Heart left ventricle (tissue), 16 donors: ENCODE measurements around the gene ZBTB12. TPM values are rescaled to one million over a fixed set of nuclear protein-coding genes. Genes with fewer than 3 reads are reported as not detected.
A peak's percentile ranks its signal among the peaks of the same experiment; 100 is the strongest.

Experiments
- ATAC-seq, 4 donors: fragments of 200-7000 bp; cut with Tn5 transposase; one replicate each; pipeline ENCODE4 v1.9.1; 2020 to 2022; ENCODE audit warnings: moderate library complexity in 4 of 4, mild to moderate bottlenecking in 3 of 4, moderate number of reproducible peaks in 1 of 4
- DNase-seq, 5 donors: peaks; one replicate each; pipeline ENCODE4 v3.0.0-alpha.2; 2020
- H3K27ac ChIP-seq, 12 donors: fragments of 200-600 bp; sonication (generic) in 4 of 12; one replicate each; pipeline versions ENCODE4 v1.5.0 to v1.8.0; 2016 to 2022; ENCODE audit warnings: mild to moderate bottlenecking in 2 of 12
- H3K27me3 ChIP-seq, 9 donors: fragments of 200-600 bp; sonication (generic) in 2 of 9; one replicate each; pipeline versions ENCODE4 v1.5.1 to v1.8.0; 2016 to 2022; ENCODE audit warnings: mild to moderate bottlenecking in 3 of 9
- H3K36me3 ChIP-seq, 9 donors: fragments of 200-600 bp; sonication (generic) in 2 of 9; one replicate each; pipeline versions ENCODE4 v1.5.0 to v1.8.0; 2018 to 2022; ENCODE audit warnings: mild to moderate bottlenecking in 2 of 9
- H3K4me1 ChIP-seq, 12 donors: fragments of 200-600 bp; sonication (generic) in 4 of 12; one replicate each; pipeline versions ENCODE4 v1.5.0 to v1.8.0; 2016 to 2022; ENCODE audit warnings: mild to moderate bottlenecking in 3 of 12
- H3K4me3 ChIP-seq, 12 donors: fragments of 200-600 bp; sonication (generic) in 4 of 12; one replicate each; pipeline versions ENCODE4 v1.5.0 to v1.8.0; 2017 to 2022; ENCODE audit warnings: mild to moderate bottlenecking in 9 of 12, moderate library complexity in 4 of 12
- H3K9me3 ChIP-seq, 12 donors: fragments of 200-600 bp; sonication (generic) in 4 of 12; one replicate each; pipeline versions ENCODE4 v1.5.0 to v1.8.0; 2016 to 2022; ENCODE audit warnings: mild to moderate bottlenecking in 1 of 12
- CTCF ChIP-seq, 12 donors: fragments of 200-600 bp; sonication (generic) in 4 of 12; IDR thresholded peaks; one replicate each; pipeline versions ENCODE4 v1.5.0 to v1.8.0; 2018 to 2022; ENCODE audit warnings: antibody characterized with exemption in 12 of 12, mild to moderate bottlenecking in 5 of 12
- POLR2A ChIP-seq, 2 donors: fragments of 450-650 bp; IDR thresholded peaks; one replicate each; pipeline ENCODE4 v1.6.1; 2017; ENCODE audit warnings: antibody characterized with exemption in 2 of 2, mild to moderate bottlenecking in 2 of 2, moderate library complexity in 2 of 2
- WGBS, 4 donors: extraction: QIAGEN DNeasy Blood & Tissue Kit in 2 of 4; methylation state at CpG; one replicate each; pipeline versions ENCODE4 v1.1.5 to v1.1.7; 2013 to 2018; 5-methylcytosine and 5-hydroxymethylcytosine counted together
- intact Hi-C, 10 donors: fragments of 100-400 bp; cut with DNase I; formaldehyde crosslinking; loops; one replicate each; pipeline versions ENCODE4 v1.11.1 to v1.14.2; 2022
- long read RNA-seq, 3 donors: library from polyadenylated mRNA; unstranded; transcript quantifications; one replicate each; pipeline ENCODE4 v2.0.0, GENCODE V29; 2020 to 2021
- polyA plus RNA-seq, 2 donors: library from polyadenylated mRNA; stranded (reverse); fragments of 200-250 nt; gene quantifications; one replicate each; pipeline ENCODE4 v1.2.3, GENCODE V29; 2013
- total RNA-seq, 9 donors: library from RNA; depleted of rRNA in 2 of 9; stranded (reverse); fragments of >200 nt in 2 of 9; fragmentation: NEBNext Ultra II Directional in 3 of 9; extraction: Animal tissue kit (Norgen Biotek cat#: 25700) in 3 of 9; gene quantifications; one replicate each; pipeline versions ENCODE4 v1.1.0 to v1.2.4, GENCODE V29; 2016 to 2023
- donor health status: ischemic (EF 13 %, LVEDD 7.1; RV severe dilation, severe dysfunction).
- donor health status: healthy with polysubstance abuse.
- donor health status: DM: no; HTN: yes; CAD: no.
- donor health status: DM: no; HTN: no; CAD: no.
- donor health status: ischemic (EF 25% LVEDD 6.9; RV normal size, moderate dysfunction).
- donor health status: ischemic (EF 25% LVEDD 5.7; RV mildly dilated, moderate dysfunction).
- donor health status: healthy.
- donor health status: DM: yes; HTN: yes; CAD: no.
- donor health status: ischemic (EF 35%, LVEDD 5.7; RV mildly dilated, moderate dysfunction).
- donor health status: nonischemic (EF 11% LVEDD 7.7; RV severe dilation, severe dysfunction).
- donor health status: DM: yes; HTN: yes; CAD: no.
- donor health status: PGD.
- donor health status: ischemic (EF 29% LVEDD 5.4; RV normal size, mild dysfunction).
- donor health status: nonischemic (EF 23%, LVEDD 6.1; RV moderate dilation, normal function).

Gene ZBTB12
- total RNA-seq (1 to 10 TPM in 8 of 9 donors, under 1 TPM in 1; 0.99 to 4.3 (median 2.3) TPM), polyA plus RNA-seq (1 to 10 TPM; 2.2 to 2.8 TPM)
- long read RNA-seq, donor 1, partial matches to known transcripts = 1 of 2 reads
- long read RNA-seq, donor 1, other reads (novel, unspliced or antisense) = 1 of 2 reads
- long read RNA-seq, donor 2 = 0 reads
- long read RNA-seq, donor 3 = 0 reads

GRCh38 chr6:31901953-31902643 lies at the start of gene ZBTB12:
Gene ZBTB12 (minus strand): TSS chr6:31902086. CDS start chr6:31901305, 781 bp downstream.
- no peaks in the 10 kb centered on the region for H3K36me3 ChIP-seq
- peak within 1 kb of the TSS; percentile 49 to 95 (median 66) for H3K4me3 ChIP-seq
- DNase-seq (peak; percentile 93 to 94 (median 93)), ATAC-seq (peak; percentile 60 to 85 (median 82))
- peak within 1 kb of the TSS; percentile 61 to 91 (median 84) for H3K27ac ChIP-seq
- intact Hi-C loops = loop anchor here in 5 of 10 donors (5.0 to 10.0 kb wide), 2 partner anchors 50 to 53 kb away; partner anchors contain the start of genes NELFE (in 2 of the 5) and SKIC2 (in 2 of the 5)
- WGBS, 4 donors = 1% methylated on average over 23 to 77 of the region's 77 CpGs
- no peaks in the 10 kb centered on the region for H3K27me3 ChIP-seq
- TF ChIP-seq POLR2A (IDR thresholded peaks at IDR 0.05) (peak in 1 of 2 donors; percentile 55), CTCF (IDR thresholded peaks at IDR 0.05) (peak in 3 of 12 donors; percentile 9 to 19 (median 15))
- H3K4me1 ChIP-seq = peaks cover 0 to 41% (median 20%) of the 10 kb centered on the region in 12 donors
- no peaks in the 10 kb centered on the region for H3K9me3 ChIP-seq

- peaks cover 0 to 15% (median 0%) of the 10 kb centered on the region in 12 donors for H3K4me1 ChIP-seq
- H3K27ac ChIP-seq = no peak overlapping the region
- intact Hi-C loops = loop anchor here (5.0 to 10.0 kb wide), 7 partner anchors 43 to 405 kb away; partner anchors contain the start of genes LY6G5C (in 7 of the 10), ZBTB12 (in 5 of the 10), ATP6V1G2 (in 3 of the 10) and DDX39B (in 3 of the 10)
- H3K27me3 ChIP-seq = no peaks in the 10 kb centered on the region
- peaks cover 0 to 47% (median 38%) of the 10 kb centered on the region in 9 donors for H3K36me3 ChIP-seq
- WGBS, 4 donors = 77 to 86% (median 81%) methylated on average over 7 of the region's 7 CpGs
- no peak for ATAC-seq
- no peak overlapping the region for H3K4me3 ChIP-seq
- DNase-seq = no peak
- TF ChIP-seq CTCF (IDR thresholded peaks at IDR 0.05) = no peak
- TF ChIP-seq POLR2A (IDR thresholded peaks at IDR 0.05) = no peak
- no peaks in the 10 kb centered on the region for H3K9me3 ChIP-seq
These were observed 48.2 kb upstream of the ZBTB12 start for GRCh38 chr6:31949926-31950548.

GRCh38 chr6:31948753-31949413 lies 47.0 kb upstream of the ZBTB12 start:
- no peak overlapping the region for H3K4me3 ChIP-seq
- H3K27me3 ChIP-seq = peaks cover 0 to 3% (median 0%) of the 10 kb centered on the region in 9 donors
- TF ChIP-seq POLR2A (IDR thresholded peaks at IDR 0.05) (no peak), CTCF (IDR thresholded peaks at IDR 0.05) (no peak)
- 84 to 89% (median 86%) methylated on average over 4 to 6 of the region's 6 CpGs for WGBS, 4 donors
- H3K4me1 ChIP-seq = peaks cover 0 to 17% (median 0%) of the 10 kb centered on the region in 12 donors
- no peak for DNase-seq
- intact Hi-C loops = loop anchor here in 1 of 10 donors (5.0 kb wide), 1 partner anchor 42 kb away; no protein-coding TSS in a partner anchor
- no peaks in the 10 kb centered on the region for H3K9me3 ChIP-seq
- peaks cover 0 to 36% (median 26%) of the 10 kb centered on the region in 9 donors for H3K36me3 ChIP-seq
- no peak overlapping the region for H3K27ac ChIP-seq
- ATAC-seq = no peak
